ENCODE results near the gene CNDP2.

Gene CNDP2

GRCh38 chr18:74540652-74541421 lies 44.7 kb downstream of the CNDP2 start:
- no peak for TF ChIP-seq ZBTB7A (IDR thresholded peaks at IDR 0.05; ENCODE audit: low read depth)
- no peak for TF ChIP-seq FOXM1 (IDR thresholded peaks at IDR 0.05; ENCODE audit: borderline replicate concordance, low read depth)
- no peak for TF ChIP-seq CREB1 (IDR thresholded peaks at IDR 0.05; ENCODE audit: low read depth)
- TF ChIP-seq CEBPB (IDR thresholded peaks at IDR 0.05): no peak
- TF ChIP-seq TAF1 (IDR thresholded peaks at IDR 0.05; ENCODE audit: low read depth): no peak
- TF ChIP-seq NFIC (IDR thresholded peaks at IDR 0.05): no peak
- TF ChIP-seq USF1 (IDR thresholded peaks at IDR 0.05): no peak
- TF ChIP-seq REST (IDR thresholded peaks at IDR 0.05; ENCODE audit: low read depth): no peak
- TF ChIP-seq YY1 (IDR thresholded peaks at IDR 0.05; ENCODE audit: low read depth): no peak
- no peak for TF ChIP-seq TEAD4 (IDR thresholded peaks at IDR 0.05)
- no peak for TF ChIP-seq EGR1 (IDR thresholded peaks at IDR 0.05)
- no peak for TF ChIP-seq TCF12 (IDR thresholded peaks at IDR 0.05; ENCODE audit: low read depth)
- no peak for TF ChIP-seq RAD21 (IDR thresholded peaks at IDR 0.05; ENCODE audit: low read depth)
- no peak for TF ChIP-seq EP300 (IDR thresholded peaks at IDR 0.05; ENCODE audit: borderline replicate concordance)
- TF ChIP-seq MAX (IDR thresholded peaks at IDR 0.05): no peak

GRCh38 chr18:74541703-74542555 lies 45.8 kb downstream of the CNDP2 start:
- TF ChIP-seq RAD21 (IDR thresholded peaks at IDR 0.05; ENCODE audit: low read depth) (no peak), NFIC (IDR thresholded peaks at IDR 0.05) (no peak), FOXM1 (IDR thresholded peaks at IDR 0.05; ENCODE audit: borderline replicate concordance, low read depth) (no peak), USF1 (IDR thresholded peaks at IDR 0.05) (no peak), TEAD4 (IDR thresholded peaks at IDR 0.05) (no peak)

- TF ChIP-seq EGR1 (IDR thresholded peaks at IDR 0.05) (no peak), REST (IDR thresholded peaks at IDR 0.05; ENCODE audit: low read depth) (no peak), TEAD4 (IDR thresholded peaks at IDR 0.05) (no peak), YY1 (IDR thresholded peaks at IDR 0.05; ENCODE audit: low read depth) (no peak), RAD21 (IDR thresholded peaks at IDR 0.05; ENCODE audit: low read depth) (no peak), FOXM1 (IDR thresholded peaks at IDR 0.05; ENCODE audit: borderline replicate concordance, low read depth) (no peak), CREB1 (IDR thresholded peaks at IDR 0.05; ENCODE audit: low read depth) (no peak), USF1 (IDR thresholded peaks at IDR 0.05) (no peak), MAX (IDR thresholded peaks at IDR 0.05) (no peak)
These were observed 48.7 kb downstream of the CNDP2 start for GRCh38 chr18:74544898-74545297.

GRCh38 chr18:74546007-74546406 lies 49.8 kb downstream of the CNDP2 start:
- TF ChIP-seq TCF12 (IDR thresholded peaks at IDR 0.05; ENCODE audit: low read depth): no peak
- TF ChIP-seq YY1 (IDR thresholded peaks at IDR 0.05; ENCODE audit: low read depth): no peak
- no peak for TF ChIP-seq NFIC (IDR thresholded peaks at IDR 0.05)
- no peak for TF ChIP-seq TEAD4 (IDR thresholded peaks at IDR 0.05)
- no peak for TF ChIP-seq CREB1 (IDR thresholded peaks at IDR 0.05; ENCODE audit: low read depth)
- no peak for TF ChIP-seq ZBTB7A (IDR thresholded peaks at IDR 0.05; ENCODE audit: low read depth)
- TF ChIP-seq MAX (IDR thresholded peaks at IDR 0.05): no peak
- TF ChIP-seq RAD21 (IDR thresholded peaks at IDR 0.05; ENCODE audit: low read depth): no peak
- TF ChIP-seq TAF1 (IDR thresholded peaks at IDR 0.05; ENCODE audit: low read depth): no peak
- TF ChIP-seq EGR1 (IDR thresholded peaks at IDR 0.05): no peak

Data from Ishikawa (cell line).